Smooth muscle cell (in vitro differentiated cells): ENCODE data around the gene CHI3L2. TPM values are rescaled to one million over a fixed set of nuclear protein-coding genes. Genes with fewer than 3 reads are reported as not detected.

Experiments used
- DNase-seq: peaks from one replicate; lab custom pipeline; 2025; ENCODE audit not compliant: unreplicated experiment; lab: John Stamatoyannopoulos, UW
- H2AFZ ChIP-seq: fragments of 200-600 bp; sonication (generic); 2 replicates; pipeline ENCODE4 v1.6.0; 2016; ENCODE audit warnings: antibody characterized with exemption, low read depth, mild to moderate bottlenecking
- H3F3A ChIP-seq: fragments of 200-600 bp; sonication (generic); 2 replicates; pipeline ENCODE4 v1.6.0; 2017; ENCODE audit warnings: antibody characterized with exemption, low read depth
- H3K27ac ChIP-seq: fragments of 200-600 bp; sonication (generic); 2 replicates; pipeline ENCODE4 v1.5.1; 2016; ENCODE audit warnings: low read depth, mild to moderate bottlenecking
- H3K27me3 ChIP-seq: fragments of 200-600 bp; sonication (generic); 2 replicates; pipeline ENCODE4 v1.6.1; 2016; ENCODE audit warnings: low read depth, mild to moderate bottlenecking
- H3K36me3 ChIP-seq: fragments of 200-600 bp; sonication (generic); 2 replicates; pipeline ENCODE4 v1.5.1; 2016; ENCODE audit warnings: low read depth
- H3K4me1 ChIP-seq: fragments of 200-600 bp; sonication (generic); 2 replicates; pipeline ENCODE4 v1.5.1; 2016; ENCODE audit warnings: low read depth
- H3K4me2 ChIP-seq: fragments of 200-600 bp; sonication (generic); 2 replicates; pipeline ENCODE4 v1.6.0; 2016; ENCODE audit warnings: mild to moderate bottlenecking
- H3K4me3 ChIP-seq: fragments of 200-600 bp; sonication (generic); 2 replicates; pipeline ENCODE4 v1.5.1; 2016; ENCODE audit warnings: mild to moderate bottlenecking
- H3K79me2 ChIP-seq: fragments of 200-600 bp; sonication (generic); 2 replicates; pipeline ENCODE4 v1.6.0; 2016; ENCODE audit warnings: low read depth, mild to moderate bottlenecking
- H3K9ac ChIP-seq: fragments of 200-600 bp; sonication (generic); 2 replicates; pipeline ENCODE4 v1.6.0; 2016; ENCODE audit warnings: low read depth
- H3K9me3 ChIP-seq: fragments of 200-600 bp; sonication (generic); replicated peaks from 2 replicates; pipeline ENCODE4 v1.5.1; 2016; ENCODE audit warnings: low read depth
- H4K20me1 ChIP-seq: fragments of 200-600 bp; sonication (generic); 2 replicates; pipeline ENCODE4 v1.6.0; 2016; ENCODE audit warnings: low read depth
- WGBS: methylation state at CpG from one replicate; pipeline ENCODE4 v1.1.7; 2016; ENCODE audit warnings: low lambda C conversion rate; 5-methylcytosine and 5-hydroxymethylcytosine counted together
- polyA plus RNA-seq: library from polyadenylated mRNA; unstranded; fragments of >200 nt; fragmentation: Nextera tagmentation; extraction: Ambion mirVana; gene quantifications from 2 replicates; pipeline ENCODE4 v1.2.1, GENCODE V29; 2016
- total RNA-seq: library from RNA; depleted of rRNA; stranded (reverse); fragments of >200 nt; gene quantifications from 2 replicates; pipeline ENCODE4 v1.2.3, GENCODE V29; 2014
- TF ChIP-seq, protein P1 (sequence below): fragments of 200-600 bp; sonication (generic); IDR thresholded peaks from 2 replicates; pipeline ENCODE4 v1.5.1; 2017; ENCODE audit warnings: borderline replicate concordance, mild to moderate bottlenecking, antibody characterized with exemption; ENCODE audit not compliant: insufficient read depth, poor library complexity, severe bottlenecking

Gene CHI3L2
- total and polyA plus RNA-seq, 2 experiments from 2014 or later, result 0.54 to 2.0 TPM

GRCh38 chr1:111222308-111223125 is 5.0 kb upstream of the CHI3L2 start:
- Histone ChIP-seq H3K79me2 (no peaks in the 10 kb centered on the region), H3K27ac (no peak overlapping the region), H3K36me3 (no peaks in the 10 kb centered on the region), H3K27me3 (no peaks in the 10 kb centered on the region), H2AFZ (peak overlapping the region; percentile 52), H3K4me2 (no peak overlapping the region), H3F3A (peaks cover 5% of the 10 kb centered on the region), H3K4me1 (peaks cover 17% of the 10 kb centered on the region), H3K9me3 (no peaks in the 10 kb centered on the region), H4K20me1 (no peaks in the 10 kb centered on the region), H3K4me3 (no peak overlapping the region), H3K9ac (no peak overlapping the region)
- WGBS, result 32% methylated on average over 10 of the region's 10 CpGs
- DNase-seq, result peak; percentile 8
- TF ChIP-seq, protein P1, sequence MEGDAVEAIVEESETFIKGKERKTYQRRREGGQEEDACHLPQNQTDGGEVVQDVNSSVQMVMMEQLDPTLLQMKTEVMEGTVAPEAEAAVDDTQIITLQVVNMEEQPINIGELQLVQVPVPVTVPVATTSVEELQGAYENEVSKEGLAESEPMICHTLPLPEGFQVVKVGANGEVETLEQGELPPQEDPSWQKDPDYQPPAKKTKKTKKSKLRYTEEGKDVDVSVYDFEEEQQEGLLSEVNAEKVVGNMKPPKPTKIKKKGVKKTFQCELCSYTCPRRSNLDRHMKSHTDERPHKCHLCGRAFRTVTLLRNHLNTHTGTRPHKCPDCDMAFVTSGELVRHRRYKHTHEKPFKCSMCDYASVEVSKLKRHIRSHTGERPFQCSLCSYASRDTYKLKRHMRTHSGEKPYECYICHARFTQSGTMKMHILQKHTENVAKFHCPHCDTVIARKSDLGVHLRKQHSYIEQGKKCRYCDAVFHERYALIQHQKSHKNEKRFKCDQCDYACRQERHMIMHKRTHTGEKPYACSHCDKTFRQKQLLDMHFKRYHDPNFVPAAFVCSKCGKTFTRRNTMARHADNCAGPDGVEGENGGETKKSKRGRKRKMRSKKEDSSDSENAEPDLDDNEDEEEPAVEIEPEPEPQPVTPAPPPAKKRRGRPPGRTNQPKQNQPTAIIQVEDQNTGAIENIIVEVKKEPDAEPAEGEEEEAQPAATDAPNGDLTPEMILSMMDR, result peak; percentile 81

GRCh38 chr1:111223126-111223685 is 4.3 kb upstream of the CHI3L2 start:
- Histone ChIP-seq H3K9me3 (no peaks in the 10 kb centered on the region), H3K27ac (no peak overlapping the region), H3K79me2 (no peaks in the 10 kb centered on the region), H2AFZ (peak overlapping the region; percentile 52), H3K36me3 (no peaks in the 10 kb centered on the region), H3K27me3 (no peaks in the 10 kb centered on the region), H4K20me1 (no peaks in the 10 kb centered on the region), H3K4me1 (peaks cover 17% of the 10 kb centered on the region), H3K4me3 (no peak overlapping the region), H3K4me2 (no peak overlapping the region), H3F3A (peaks cover 5% of the 10 kb centered on the region), H3K9ac (no peak overlapping the region)
- DNase-seq, result no peak
- TF ChIP-seq, protein P1, result no peak
- 85% methylated on average over 6 of the region's 6 CpGs for WGBS

GRCh38 chr1:111225091-111225490 is 2.4 kb upstream of the CHI3L2 start:
- no peak for DNase-seq
- Histone ChIP-seq H3K36me3 (no peaks in the 10 kb centered on the region), H3K4me1 (peaks cover 13% of the 10 kb centered on the region), H4K20me1 (no peaks in the 10 kb centered on the region), H2AFZ (no peak overlapping the region), H3K79me2 (no peaks in the 10 kb centered on the region), H3K4me3 (no peak overlapping the region), H3K4me2 (no peak overlapping the region), H3K9ac (no peak overlapping the region), H3F3A (peaks cover 5% of the 10 kb centered on the region), H3K27ac (no peak overlapping the region), H3K27me3 (no peaks in the 10 kb centered on the region), H3K9me3 (no peaks in the 10 kb centered on the region)
- TF ChIP-seq, protein P1, result no peak
